H1 (cell line): ENCODE results near the gene CDK5RAP3. TPM values are rescaled to one million over a fixed set of nuclear protein-coding genes. Genes with fewer than 3 reads are reported as not detected.
A peak's percentile ranks its signal among the peaks of the same experiment; 100 is the strongest.

Experiments used
- CTCF ChIA-PET: fragments of 300-600 bp; sonication (Branson Sonifier 250); formaldehyde crosslinking; loops from one replicate; lab custom pipeline; 2021; ENCODE audit not compliant: partially characterized antibody; lab: Charles Lee
- POLR2A ChIA-PET: fragments of 300-600 bp; sonication (Branson Sonifier 250); formaldehyde crosslinking; loops from one replicate; lab custom pipeline; 2021; ENCODE audit warnings: inconsistent platforms; ENCODE audit not compliant: partially characterized antibody; lab: Charles Lee
- DNase-seq, 2 experiments: peaks; one replicate each; pipeline versions ENCODE4 v3.0.0 to v3.0.0-alpha.2; 2010 to 2022; ENCODE audit warnings: low spot score in 2 of 2, low read depth in 1 of 2, mixed read lengths in 1 of 2
- FAIRE-seq: peaks from 2 replicates; lab custom pipeline; 2011; peaks lifted over from hg19 to GRCh38; lab: Jason Lieb, UNC
- H2AFZ ChIP-seq: 2 replicates; pipeline ENCODE4 v1.8.1; 2012; ENCODE audit warnings: low read length, inconsistent platforms
- H2AK5ac ChIP-seq: 2 replicates; pipeline ENCODE4 v1.6.1; 2013; ENCODE audit warnings: low read depth, low read length
- H2BK120ac ChIP-seq: replicated peaks from 2 replicates; pipeline ENCODE3; 2013; ENCODE audit warnings: low read depth, low read length, inconsistent platforms
- H2BK12ac ChIP-seq: 2 replicates; pipeline ENCODE4 v1.6.1; 2013; ENCODE audit warnings: low read depth, low read length
- H2BK15ac ChIP-seq: 2 replicates; pipeline ENCODE4 v1.6.1; 2013; ENCODE audit warnings: low read length
- H2BK20ac ChIP-seq: 2 replicates; pipeline ENCODE4 v1.6.1; 2013; ENCODE audit warnings: low read length
- H2BK5ac ChIP-seq: 2 replicates; pipeline ENCODE4 v1.6.1; 2013; ENCODE audit warnings: low read depth, low read length
- H3K14ac ChIP-seq: 2 replicates; pipeline ENCODE4 v1.6.1; 2013; ENCODE audit warnings: inconsistent platforms; ENCODE audit not compliant: insufficient read length
- H3K18ac ChIP-seq: 2 replicates; pipeline ENCODE4 v1.6.1; 2013; ENCODE audit warnings: low read length; ENCODE audit errors: extremely low read depth
- H3K23ac ChIP-seq: 2 replicates; pipeline ENCODE4 v1.6.1; 2013; ENCODE audit warnings: inconsistent platforms; ENCODE audit not compliant: insufficient read length
- H3K23me2 ChIP-seq: 2 replicates; pipeline ENCODE4 v1.6.1; 2013; ENCODE audit warnings: low read depth, low read length
- H3K27ac ChIP-seq: 2 replicates; pipeline ENCODE4 v1.6.1; 2011; ENCODE audit warnings: low read depth, low read length, inconsistent platforms
- H3K27me3 ChIP-seq, 4 experiments: replicated peaks in 1 of 4; 1 replicate in 1 of 4; 2 replicates in 3 of 4; pipeline versions ENCODE4 v1.6.1 to v1.8.1; 2011 to 2013; ENCODE audit warnings: low read length in 3 of 4, mild to moderate bottlenecking in 3 of 4, inconsistent platforms in 2 of 4, mixed read lengths in 2 of 4, moderate library complexity in 1 of 4; ENCODE audit not compliant: control insufficient read depth in 3 of 4, insufficient read depth in 3 of 4; ENCODE audit errors: extremely low read depth in 1 of 4
- H3K36me3 ChIP-seq, 4 experiments: 2 replicates each; pipeline versions ENCODE4 v1.6.1 to v1.8.1; 2011 to 2013; ENCODE audit warnings: mild to moderate bottlenecking in 4 of 4, low read length in 3 of 4, moderate library complexity in 2 of 4, control low read depth in 1 of 4, inconsistent platforms in 1 of 4; ENCODE audit not compliant: insufficient read depth in 4 of 4, control insufficient read depth in 2 of 4
- H3K4ac ChIP-seq: replicated peaks from 2 replicates; pipeline ENCODE3; 2013; ENCODE audit warnings: low read length, low read depth, mixed read lengths, inconsistent platforms; ENCODE audit not compliant: insufficient read length
- H3K4me1 ChIP-seq, 4 experiments: replicated peaks in 1 of 4; 1 replicate in 1 of 4; 2 replicates in 3 of 4; pipeline versions ENCODE4 v1.6.1 to v1.8.1; 2011 to 2013; ENCODE audit warnings: low read length in 3 of 4, inconsistent platforms in 2 of 4, mixed read lengths in 1 of 4; ENCODE audit not compliant: insufficient read depth in 4 of 4, control insufficient read depth in 3 of 4
- H3K4me2 ChIP-seq, 2 experiments: 2 replicates each; pipeline versions ENCODE4 v1.6.1 to v1.8.1; 2011 to 2013; ENCODE audit warnings: low read depth in 2 of 2, low read length in 2 of 2, control low read depth in 1 of 2, inconsistent platforms in 1 of 2, mild to moderate bottlenecking in 1 of 2; ENCODE audit not compliant: insufficient read depth in 1 of 2
- H3K4me3 ChIP-seq, 4 experiments: fragments of 200-600, 300-600 bp in 1 of 4; sonication (generic), shearing (Covaris generic), sonication (Bioruptor Twin) in 1 of 4; 2 replicates each; pipeline versions ENCODE4 v1.5.1 to v1.8.1; 2011 to 2016; ENCODE audit warnings: low read length in 4 of 4, low read depth in 3 of 4, control low read depth in 2 of 4, inconsistent platforms in 2 of 4, mild to moderate bottlenecking in 2 of 4, mixed read lengths in 1 of 4, moderate library complexity in 1 of 4; ENCODE audit not compliant: insufficient read depth in 2 of 4; ENCODE audit errors: extremely low read depth in 1 of 4
- H3K56ac ChIP-seq: replicated peaks from 2 replicates; pipeline ENCODE3; 2013; ENCODE audit warnings: low read depth, mild to moderate bottlenecking, mixed read lengths, low read length, inconsistent platforms; ENCODE audit not compliant: insufficient read length
- H3K79me1 ChIP-seq: 2 replicates; pipeline ENCODE4 v1.6.1; 2013; ENCODE audit warnings: low read depth, low read length, control low read depth
- H3K79me2 ChIP-seq, 2 experiments: 2 replicates each; pipeline versions ENCODE4 v1.6.1 to v1.8.1; 2012 to 2013; ENCODE audit warnings: low read length in 2 of 2, mild to moderate bottlenecking in 2 of 2, inconsistent platforms in 1 of 2; ENCODE audit not compliant: insufficient read depth in 2 of 2, control insufficient read depth in 1 of 2
- H3K9ac ChIP-seq, 4 experiments: replicated peaks in 1 of 4; 1 replicate in 1 of 4; 2 replicates in 3 of 4; pipeline versions ENCODE4 v1.6.1 to v1.8.1; 2011 to 2013; ENCODE audit warnings: low read depth in 3 of 4, low read length in 3 of 4, control low read depth in 2 of 4, mild to moderate bottlenecking in 2 of 4, moderate library complexity in 2 of 4, inconsistent platforms in 1 of 4; ENCODE audit errors: extremely low read depth in 1 of 4
- H3K9me3 ChIP-seq, 2 experiments: 2 replicates each; pipeline versions ENCODE4 v1.6.1 to v1.8.1; 2012 to 2013; ENCODE audit warnings: mild to moderate bottlenecking in 2 of 2, moderate library complexity in 2 of 2, control low read depth in 1 of 2, inconsistent platforms in 1 of 2, low read depth in 1 of 2, low read length in 1 of 2, mixed read lengths in 1 of 2; ENCODE audit not compliant: insufficient read depth in 2 of 2
- H4K20me1 ChIP-seq, 2 experiments: replicated peaks in 1 of 2; 2 replicates each; pipeline versions ENCODE3 to v1.8.1; 2011 to 2013; ENCODE audit warnings: inconsistent platforms in 2 of 2, low read length in 2 of 2, mild to moderate bottlenecking in 1 of 2; ENCODE audit not compliant: insufficient read depth in 2 of 2, control insufficient read depth in 1 of 2
- H4K5ac ChIP-seq: 2 replicates; pipeline ENCODE4 v1.6.1; 2013; ENCODE audit warnings: low read length, low read depth, mixed read lengths, inconsistent platforms; ENCODE audit not compliant: insufficient read length
- H4K8ac ChIP-seq: 2 replicates; pipeline ENCODE4 v1.8.0; 2013; ENCODE audit warnings: mild to moderate bottlenecking, moderate library complexity, low read length, inconsistent platforms; ENCODE audit not compliant: insufficient read depth; ENCODE audit errors: extremely low read depth
- H4K91ac ChIP-seq: replicated peaks from 2 replicates; pipeline ENCODE3; 2013; ENCODE audit warnings: low read length, mixed read lengths, inconsistent platforms; ENCODE audit not compliant: insufficient read length
- EP300 ChIP-seq, 2 experiments: IDR thresholded peaks; 1 replicate in 1 of 2; 2 replicates in 1 of 2; pipeline ENCODE4 v1.6.1; 2011 to 2012; ENCODE audit warnings: low read depth in 2 of 2, low read length in 2 of 2, mild to moderate bottlenecking in 2 of 2, borderline replicate concordance in 1 of 2, inconsistent platforms in 1 of 2, moderate library complexity in 1 of 2
- HDAC2 ChIP-seq, 2 experiments: fragments of 300-600 bp in 1 of 2; sonication (generic) in 1 of 2; IDR thresholded peaks; 2 replicates each; pipeline ENCODE4 v1.6.1; 2011 to 2012; ENCODE audit warnings: low read depth in 2 of 2, low read length in 2 of 2, mild to moderate bottlenecking in 2 of 2, moderate library complexity in 2 of 2, borderline replicate concordance in 1 of 2, inconsistent platforms in 1 of 2
- HDAC6 ChIP-seq: IDR thresholded peaks from one replicate; pipeline ENCODE4 v1.7.1; 2012; ENCODE audit warnings: low read depth, mild to moderate bottlenecking, inconsistent platforms, low read length, moderate library complexity
- NANOG ChIP-seq: IDR thresholded peaks from 2 replicates; pipeline ENCODE4 v1.6.1; 2011; ENCODE audit warnings: low read length, low read depth, mild to moderate bottlenecking, inconsistent platforms; ENCODE audit not compliant: insufficient read depth, poor library complexity, severe bottlenecking
- NRF1 ChIP-seq: IDR thresholded peaks from 2 replicates; pipeline ENCODE4 v1.6.1; 2011; ENCODE audit warnings: mild to moderate bottlenecking, low read depth, low read length, improper control_type of control experiment
- POLR2A ChIP-seq, 2 experiments: IDR thresholded peaks; 1 replicate in 1 of 2; 2 replicates in 1 of 2; pipeline ENCODE4 v1.6.1; 2011; ENCODE audit warnings: low read depth in 2 of 2, low read length in 2 of 2, mild to moderate bottlenecking in 2 of 2; ENCODE audit errors: control extremely low read depth in 1 of 2
- RNF2 ChIP-seq: fragments of 200-900, 300-1000 bp; sonication (generic); IDR thresholded peaks from 2 replicates; pipeline ENCODE4 v1.7.1; 2016; ENCODE audit warnings: borderline replicate concordance, low read depth, mild to moderate bottlenecking, antibody characterized with exemption, low read length; ENCODE audit not compliant: poor library complexity, severe bottlenecking; ENCODE audit errors: missing control alignments
- SIX5 ChIP-seq: IDR thresholded peaks from 2 replicates; pipeline ENCODE4 v1.6.1; 2011; ENCODE audit warnings: mild to moderate bottlenecking, low read depth, low read length
- TAF7 ChIP-seq: optimal IDR thresholded peaks from 2 replicates; pipeline ENCODE3; 2011; ENCODE audit warnings: low read depth, mild to moderate bottlenecking, inconsistent platforms, low read length, moderate library complexity, borderline replicate concordance
- ZNF274 ChIP-seq: IDR thresholded peaks from 2 replicates; pipeline ENCODE4 v1.7.0; 2012; ENCODE audit warnings: low read length, borderline replicate concordance; ENCODE audit errors: extremely low read depth
- WGBS, 2 experiments: shearing (Covaris generic) in 1 of 2; methylation state at CpG; one replicate each; pipeline versions ENCODE4 v1.1.6 to v1.1.7; 2013 to 2015; ENCODE audit warnings: low lambda C conversion rate in 2 of 2, mixed read lengths in 2 of 2, inconsistent platforms in 1 of 2, low coverage in 1 of 2, missing lambda C conversion rate in 1 of 2; ENCODE audit not compliant: insufficient replicate concordance in 2 of 2, insufficient coverage in 1 of 2, insufficient read length in 1 of 2; ENCODE audit errors: extremely low coverage in 1 of 2, missing lambda C conversion rate in 1 of 2; 5-methylcytosine and 5-hydroxymethylcytosine counted together
- polyA plus RNA-seq, 7 experiments: library from polyadenylated mRNA; depleted of rRNA in 3 of 7; stranded (reverse) in 5 of 7; unstranded in 2 of 7; fragments of >200 nt in 5 of 7; fragments of 200-250 nt in 2 of 7; gene quantifications; 1 replicate in 5 of 7; 2 replicates in 1 of 7; 4 replicates in 1 of 7; pipeline versions ENCODE4 v1.2.1 to v1.2.3, GENCODE V29; 2011 to 2013; ENCODE audit warnings: missing spikeins in 2 of 7, mixed read lengths in 2 of 7
- total RNA-seq: library from RNA; stranded (reverse); fragmentation: NEBNext Ultra II Directional; extraction: Animal tissue kit (Norgen Biotek cat#: 25700); gene quantifications from 2 replicates; pipeline ENCODE4 v1.2.1, GENCODE V29; 2021
- TF ChIP-seq, protein P1 (sequence below): IDR thresholded peaks from 2 replicates; pipeline ENCODE4 v1.6.1; 2012; ENCODE audit warnings: inconsistent platforms

The CDK5RAP3 gene
- total and polyA plus RNA-seq, 2 of the 8 experiments (the other 6 are each of a cell fraction or from before 2014, with no cell fraction given), result 88.2 to 93.2 TPM

- no peak for FAIRE-seq
- Histone ChIP-seq H3K23ac (no peak overlapping the region), H3K79me2 (no peaks in the 10 kb centered on the region), H3K36me3 (no peaks in the 10 kb centered on the region), H3K9ac (no peak overlapping the region), H2AK5ac (no peak overlapping the region), H3K79me1 (no peaks in the 10 kb centered on the region), H2BK120ac (no peak overlapping the region), H3K27ac (no peak overlapping the region), H3K27me3 (peaks cover 0 to 13% (median 8%) of the 10 kb centered on the region in 4 experiments; a peak in 6 of 7 replicates), H3K4me1 (peaks cover 4 to 14% (median 9%) of the 10 kb centered on the region in 4 experiments), H2BK20ac (0 out of 2 replicates have a peak overlapping the region, but pooled peaks have one; percentile 77), H3K56ac (no peak overlapping the region), H3K9me3 (no peaks in the 10 kb centered on the region), H4K8ac (no peak overlapping the region), H3K14ac (no peak overlapping the region), H4K5ac (no peak overlapping the region), H2BK5ac (no peak overlapping the region; the same call in 1 of the 2 replicates), H3K4me3 (no peak overlapping the region), H3K4ac (no peak overlapping the region), H2BK15ac (no peak overlapping the region), H4K91ac (no peak overlapping the region), H2BK12ac (no peak overlapping the region), H2AFZ (no peak overlapping the region), H3K4me2 (no peak overlapping the region), H4K20me1 (no peaks in the 10 kb centered on the region), H3K18ac (no peak overlapping the region; the same call in 1 of the 2 replicates), H3K23me2 (peaks cover 8% of the 10 kb centered on the region)
- ChIA-PET POLR2A (interaction anchor here (0.7 to 2.3 kb wide), 10 partner anchors 9 to 39 kb away, joined by 3 to 7 read pairs (median 4); partner anchors contain the start of gene NFE2L1), CTCF (interaction anchor here (0.8 to 27.8 kb wide), 10 partner anchors 10 to 173 kb away, joined by 3 to 698 read pairs (median 4); partner anchors contain the start of genes CDK5RAP3, PNPO, PRR15L and SCRN2)
- DNase-seq, result no peak
- 82% methylated on average over 6 of the region's 6 CpGs; no CpG with 5 or more reads in 1 of the 2 experiments for WGBS, 2 experiments
- TF ChIP-seq, protein P1, sequence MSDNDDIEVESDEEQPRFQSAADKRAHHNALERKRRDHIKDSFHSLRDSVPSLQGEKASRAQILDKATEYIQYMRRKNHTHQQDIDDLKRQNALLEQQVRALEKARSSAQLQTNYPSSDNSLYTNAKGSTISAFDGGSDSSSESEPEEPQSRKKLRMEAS, result no peak
- TF ChIP-seq TAF7 (no peak), EP300 (IDR thresholded peaks at IDR 0.05; ENCODE audit: borderline replicate concordance in 1 of 2, low read depth in 2 of 2, low read length in 2 of 2) (no peak), NRF1 (no peak), HDAC6 (no peak), NANOG (no peak), POLR2A (IDR thresholded peaks at IDR 0.05; ENCODE audit: control extremely low read depth in 1 of 2, low read depth in 2 of 2, low read length in 2 of 2) (no peak), HDAC2 (IDR thresholded peaks at IDR 0.05; ENCODE audit: borderline replicate concordance in 1 of 2, low read depth in 2 of 2, low read length in 2 of 2) (no peak), SIX5 (no peak), ZNF274 (no peak), RNF2 (no peak)
Observed at GRCh38 chr17:48013876-48014594, 43.1 kb downstream of the CDK5RAP3 start.
